Epithelial cell of esophagus (primary cell): ENCODE measurements around the gene USP3.

Experiments
- DNase-seq: peaks from one replicate; pipeline ENCODE4 v3.0.0; 2010; ENCODE audit warnings: low read depth
- H3K4me3 ChIP-seq: 2 replicates; pipeline ENCODE4 v1.5.1; 2011; ENCODE audit warnings: mild to moderate bottlenecking, low read length, control low read depth
- CTCF ChIP-seq: IDR thresholded peaks from 2 replicates; pipeline ENCODE4 v1.5.1; 2011; ENCODE audit warnings: low read depth, mild to moderate bottlenecking, low read length, control low read depth, inconsistent platforms; ENCODE audit not compliant: insufficient read depth; ENCODE audit errors: missing control alignments

USP3 gene

DNA sequence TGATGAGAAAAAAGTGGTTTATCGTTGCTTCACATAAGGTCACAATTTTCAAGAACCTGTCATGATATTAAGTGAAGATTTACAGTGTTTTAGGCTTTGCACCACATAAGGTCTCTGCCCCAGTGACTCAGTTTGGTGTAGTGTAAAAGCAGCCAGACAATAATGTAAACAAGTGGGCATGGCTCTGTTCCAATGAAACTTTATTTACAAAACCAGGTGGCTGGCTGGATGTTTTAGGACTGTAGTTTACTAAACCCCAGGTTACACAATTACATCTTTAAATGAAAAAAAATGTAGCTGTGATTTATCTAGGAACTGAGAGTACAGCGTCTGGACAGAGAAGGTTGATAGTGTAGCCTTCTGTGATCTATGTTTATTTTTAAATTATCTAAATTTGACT lies 83.1 kb downstream of the USP3 start:
- no peak for TF ChIP-seq CTCF
- H3K4me3 ChIP-seq, result no peak overlapping the region
- peak; percentile 46 for DNase-seq

DNA sequence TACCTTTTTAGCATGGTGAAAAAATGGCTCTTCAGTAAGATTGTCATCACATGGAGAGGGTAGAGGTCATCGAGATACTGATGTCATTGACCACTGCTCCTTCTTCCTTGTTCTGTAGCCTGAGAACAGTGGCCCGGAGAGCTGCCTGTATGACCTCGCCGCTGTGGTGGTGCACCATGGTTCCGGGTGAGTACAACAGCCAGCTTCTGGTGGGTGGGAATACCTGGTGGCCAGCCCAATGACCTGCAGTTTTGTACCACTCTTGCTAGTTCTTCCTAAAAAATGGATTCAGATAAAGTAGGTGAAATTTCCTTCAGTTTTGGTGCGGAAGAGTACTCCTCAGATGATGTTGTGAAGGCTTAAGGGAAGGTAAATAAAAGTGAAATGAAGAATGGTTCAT lies 84.4 kb downstream of the USP3 start:
- TF ChIP-seq CTCF, result no peak
- no peak overlapping the region for H3K4me3 ChIP-seq
- DNase-seq, result no peak

DNA sequence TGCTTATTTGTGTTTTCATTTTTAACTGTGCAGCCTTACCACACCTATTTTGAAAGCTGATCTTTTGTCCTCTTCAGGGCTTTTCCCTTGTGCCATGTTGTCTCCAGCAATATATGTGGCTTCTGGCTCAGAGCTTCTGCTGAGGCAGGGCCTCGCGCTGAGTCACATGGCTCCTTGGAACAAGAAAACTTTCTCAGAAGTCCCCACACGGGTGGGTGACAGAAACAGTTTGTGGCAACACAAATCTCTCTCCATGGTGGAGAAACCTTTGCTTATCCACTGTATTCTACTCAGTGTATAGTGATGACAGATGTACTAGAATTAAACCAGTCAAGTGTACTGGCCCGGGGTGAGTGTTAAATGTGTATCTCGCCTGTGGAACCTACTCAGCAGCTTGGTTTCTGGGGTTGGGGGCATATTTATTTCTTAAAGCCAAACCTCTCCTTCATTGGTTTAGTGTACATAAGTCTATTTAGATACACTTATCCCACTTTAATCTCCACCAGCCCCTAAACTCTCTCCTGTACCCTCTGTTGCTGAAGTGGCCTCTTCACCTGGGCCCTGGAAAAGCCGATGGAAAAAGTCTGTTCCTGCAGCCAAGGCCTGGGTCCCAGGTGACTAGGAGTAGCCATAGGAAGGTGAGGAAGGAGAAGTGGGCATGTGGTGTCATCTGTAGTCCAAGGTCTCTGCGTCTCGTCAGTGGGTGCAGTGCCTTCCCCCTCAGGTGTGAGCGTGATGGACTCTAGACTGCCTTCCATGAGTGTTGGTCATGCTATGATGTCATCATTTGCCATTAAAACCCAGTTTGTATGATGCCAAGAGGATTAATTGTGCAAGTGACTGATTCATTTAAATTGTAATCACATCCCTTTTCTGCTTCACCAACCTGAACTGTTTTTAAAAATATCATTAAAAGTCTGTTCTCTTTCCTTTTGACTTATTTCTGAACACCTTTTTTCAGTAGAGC lies 89.6 kb downstream of the USP3 start:
- no peak overlapping the region for H3K4me3 ChIP-seq
- peak; percentile 75 for DNase-seq
- TF ChIP-seq CTCF, result no peak

- peak; percentile 50 for DNase-seq
- H3K4me3 ChIP-seq, result no peak overlapping the region
- no peak for TF ChIP-seq CTCF
Observed at GRCh38 chr15:63595065-63595464, 90.7 kb downstream of the USP3 start.

DNA sequence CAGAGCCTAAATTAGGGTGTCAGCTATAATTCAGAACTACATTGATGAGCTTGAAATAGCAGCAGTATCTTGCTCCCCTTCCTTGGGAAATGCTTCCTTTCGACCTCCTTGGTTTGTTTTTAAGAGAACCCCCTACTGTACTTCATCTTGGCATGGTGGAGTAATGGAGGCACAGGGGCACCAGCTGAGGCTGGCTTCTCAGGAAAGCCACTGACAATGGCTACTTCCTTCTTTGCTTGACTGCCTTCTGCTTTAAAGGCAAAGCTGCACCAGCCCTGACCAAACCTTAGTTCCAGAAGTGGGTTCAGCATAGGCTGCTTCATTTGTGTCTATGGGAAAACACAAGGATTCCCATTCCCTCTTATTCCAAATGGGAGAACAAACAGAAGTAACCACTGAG lies 91.3 kb downstream of the USP3 start:
- no peak overlapping the region for H3K4me3 ChIP-seq
- no peak for DNase-seq
- no peak for TF ChIP-seq CTCF

- no peak for DNase-seq
- no peak for TF ChIP-seq CTCF
- no peak overlapping the region for H3K4me3 ChIP-seq
Observed at GRCh38 chr15:63596676-63597037, 92.3 kb downstream of the USP3 start.
